SKM-1 (cell line): ENCODE results near the gene LYPD4.

Experiments
- DNase-seq: peaks from one replicate; lab custom pipeline; 2025; ENCODE audit not compliant: unreplicated experiment; lab: John Stamatoyannopoulos, UW

LYPD4 gene, protein sequence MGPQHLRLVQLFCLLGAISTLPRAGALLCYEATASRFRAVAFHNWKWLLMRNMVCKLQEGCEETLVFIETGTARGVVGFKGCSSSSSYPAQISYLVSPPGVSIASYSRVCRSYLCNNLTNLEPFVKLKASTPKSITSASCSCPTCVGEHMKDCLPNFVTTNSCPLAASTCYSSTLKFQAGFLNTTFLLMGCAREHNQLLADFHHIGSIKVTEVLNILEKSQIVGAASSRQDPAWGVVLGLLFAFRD

DNA sequence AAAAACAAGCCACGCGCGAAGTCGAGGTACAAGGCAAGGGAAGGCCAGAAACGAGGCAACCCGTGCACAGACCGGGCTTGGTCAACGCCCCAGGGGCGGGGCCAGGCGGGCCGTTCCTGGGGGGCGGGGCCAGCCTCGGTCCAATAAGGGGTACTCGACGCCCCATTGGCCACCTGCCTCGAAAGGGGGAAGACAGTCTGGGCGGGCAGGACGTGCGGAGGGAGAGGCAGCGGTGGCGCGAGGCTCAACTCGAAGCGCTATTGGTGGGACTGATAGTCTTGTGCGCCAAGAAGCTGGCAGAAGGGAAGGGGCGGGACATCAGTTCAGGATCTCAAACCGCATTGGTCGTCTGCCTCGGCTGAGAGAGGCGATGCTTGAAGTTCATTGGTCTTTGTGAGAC is at the start of gene LYPD4:
Gene LYPD4 (minus strand): TSS at position 83 of the 400 bp plus-strand sequence. CDS start 5,398 bp downstream, outside the sequence.
- no peak for DNase-seq

GRCh38 chr19:41893899-41894298 is 49.4 kb upstream of the LYPD4 start:
- DNase-seq, result no peak

- no peak for DNase-seq
Measured at GRCh38 chr19:41892173-41892902, 47.9 kb upstream of the LYPD4 start.

- DNase-seq, result no peak
Measured at GRCh38 chr19:41890936-41891335, 46.5 kb upstream of the LYPD4 start.

- no peak for DNase-seq
Measured at GRCh38 chr19:41889896-41890295, 45.4 kb upstream of the LYPD4 start.

GRCh38 chr19:41888926-41889325 is 44.4 kb upstream of the LYPD4 start:
- no peak for DNase-seq

- DNase-seq, result no peak
Measured at GRCh38 chr19:41887711-41888382, 43.4 kb upstream of the LYPD4 start.

DNA sequence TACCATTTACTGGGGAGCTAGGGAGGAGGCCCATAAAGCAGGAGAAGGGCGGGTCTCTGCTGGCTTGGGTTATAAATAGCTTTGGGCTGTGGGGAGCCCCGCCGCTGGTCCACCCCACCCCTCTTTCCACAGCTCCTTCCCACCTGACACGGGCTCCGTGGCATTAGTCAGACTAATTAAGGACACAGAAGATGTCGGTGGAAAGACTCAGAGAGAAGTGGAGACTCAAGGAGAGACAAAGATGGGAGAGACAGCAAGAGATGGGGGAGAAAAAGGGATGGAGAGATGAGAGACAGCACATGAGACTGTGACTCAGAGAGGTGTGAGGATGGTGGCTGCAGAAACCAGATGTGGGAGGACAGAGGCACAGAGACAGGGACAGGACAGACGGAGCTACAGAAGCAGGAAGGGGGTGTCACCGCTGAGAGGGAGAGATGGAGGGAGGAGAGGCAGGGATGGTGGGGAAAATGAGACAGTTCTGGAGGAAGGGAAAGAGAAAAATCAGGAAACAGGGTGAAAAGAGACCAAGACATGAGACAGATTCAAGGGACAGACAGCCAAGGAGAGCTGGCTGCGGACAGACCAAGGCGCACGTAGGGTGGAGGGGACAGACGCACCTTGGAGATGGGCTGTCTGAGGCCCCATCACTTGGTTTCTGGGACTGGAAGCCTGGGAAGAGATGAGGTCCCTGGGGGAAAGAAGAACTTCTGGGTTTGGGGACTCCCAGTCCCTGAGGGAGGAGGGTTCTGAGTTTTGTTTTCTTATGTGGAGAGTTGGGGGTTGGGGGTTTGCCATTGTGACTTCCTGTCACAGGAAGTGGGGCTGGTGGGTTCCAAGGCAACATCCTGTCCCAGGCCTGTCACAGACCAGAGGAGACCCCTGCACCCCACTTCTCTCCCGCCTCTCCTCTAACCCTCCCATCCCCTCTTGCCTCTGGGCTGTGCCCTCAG is 42.6 kb upstream of the LYPD4 start:
- DNase-seq, result no peak

DNA sequence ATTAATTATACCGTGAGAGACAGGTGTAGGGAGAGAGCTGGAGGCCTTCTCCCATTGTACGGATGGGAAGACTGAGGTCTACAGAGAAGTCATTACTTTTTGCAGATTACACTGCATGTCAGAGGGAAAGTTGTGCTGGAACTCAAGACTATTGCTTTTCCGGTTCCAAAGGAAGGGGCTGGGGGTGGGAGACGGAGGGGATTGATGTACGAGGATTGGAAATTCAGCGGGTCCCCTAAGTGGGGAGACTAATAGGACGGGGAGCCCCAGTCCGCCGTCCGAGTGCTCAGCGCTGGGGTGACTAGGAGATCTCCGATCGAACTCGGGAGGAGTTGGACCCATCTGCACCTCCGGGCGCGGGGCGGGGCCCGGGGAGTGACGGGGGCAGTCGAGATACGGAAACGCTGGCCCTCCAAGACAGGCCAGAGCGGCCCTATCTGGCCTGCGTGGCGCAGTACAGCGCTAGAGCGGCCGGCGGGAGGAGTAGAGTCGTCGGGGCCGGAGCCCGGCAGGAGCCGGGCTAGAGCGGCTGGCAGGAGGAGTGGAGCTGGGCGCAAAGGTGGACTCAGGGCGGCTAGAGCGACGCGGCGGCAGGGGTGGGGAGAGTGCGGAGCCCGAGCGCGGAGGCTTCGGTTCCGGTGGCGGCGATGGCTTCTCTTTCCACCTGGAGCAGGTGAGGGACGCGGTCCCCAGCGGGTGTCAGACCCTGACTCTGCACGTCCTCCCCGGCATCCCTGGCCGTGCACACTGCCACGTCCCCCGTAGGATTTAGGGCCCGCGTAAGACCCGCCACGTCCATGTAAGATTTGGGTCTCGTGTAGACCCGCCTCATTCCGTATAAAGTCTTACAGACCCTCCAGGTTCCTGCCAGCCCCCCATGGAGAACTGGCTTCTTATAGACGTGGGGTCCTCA is 39.6 kb upstream of the LYPD4 start:
- peak; percentile 56 for DNase-seq

GRCh38 chr19:41883463-41883820 is 39.0 kb upstream of the LYPD4 start:
- no peak for DNase-seq

DNA sequence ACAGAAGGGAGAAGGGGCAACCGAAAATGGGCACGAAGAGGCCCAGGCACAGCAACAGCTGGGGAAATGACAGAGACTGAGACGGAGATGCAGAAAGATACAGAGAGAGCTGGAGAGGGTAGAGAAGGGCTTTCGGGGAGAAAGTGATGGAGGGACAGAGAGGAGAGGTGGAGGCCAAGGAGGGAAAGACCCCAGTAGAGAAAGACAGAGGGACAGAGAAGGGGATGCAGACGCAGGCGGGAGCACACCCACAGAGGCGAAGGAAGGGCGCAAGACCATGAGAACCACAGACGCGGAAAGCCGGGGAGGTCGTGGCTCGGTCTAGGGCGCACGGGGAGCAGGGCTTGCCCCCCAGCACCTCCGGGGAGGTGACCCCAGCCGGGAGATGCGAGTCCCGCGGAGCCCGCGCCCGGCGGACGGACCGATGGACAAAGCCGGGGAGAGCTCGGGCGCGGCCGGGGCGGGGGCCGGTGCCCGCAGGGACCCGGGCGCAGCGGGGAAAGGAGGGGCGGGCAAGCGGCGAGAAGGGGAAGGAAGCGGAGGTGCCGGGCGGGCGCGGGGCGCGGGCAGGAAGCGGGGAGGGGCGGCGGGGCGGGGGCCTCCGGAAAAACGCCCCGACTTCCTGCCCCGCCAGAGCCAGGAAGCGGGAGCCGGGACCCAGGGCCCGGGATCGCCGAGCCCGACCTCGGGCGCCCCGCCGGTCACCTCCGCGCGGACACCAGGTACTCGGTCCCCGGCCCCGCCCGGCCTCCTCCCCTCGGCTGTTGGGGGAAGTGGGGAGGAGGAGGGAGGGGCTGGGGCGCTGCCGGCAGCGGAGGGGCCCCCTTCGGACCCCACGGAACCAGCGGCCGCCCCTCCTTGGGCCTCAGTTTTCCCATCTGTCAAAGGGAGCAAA is 38.3 kb upstream of the LYPD4 start, which contains the start of gene ARHGEF1:
Gene ARHGEF1 (plus strand): TSS at position 617 of the 895 bp plus-strand sequence. CDS start 4,899 bp downstream, outside the sequence.
- peak; percentile 17 for DNase-seq

- no peak for DNase-seq
Measured at GRCh38 chr19:41880329-41880708, 35.8 kb upstream of the LYPD4 start.

GRCh38 chr19:41879670-41880328 is 35.3 kb upstream of the LYPD4 start:
- no peak for DNase-seq

GRCh38 chr19:41879080-41879479 is 34.6 kb upstream of the LYPD4 start:
- DNase-seq, result no peak

GRCh38 chr19:41877916-41878905 is 33.7 kb upstream of the LYPD4 start:
- no peak for DNase-seq

- peak; percentile 60 for DNase-seq
Measured at GRCh38 chr19:41876847-41877832, 32.7 kb upstream of the LYPD4 start, which contains the start of gene CD79A. Gene CD79A (plus strand): TSS chr19:41877279. CDS start chr19:41877305, 26 bp downstream.
